Measurements from ENCODE around the gene ZNF101. TPM values are rescaled to one million over a fixed set of nuclear protein-coding genes. Genes with fewer than 3 reads are reported as not detected.
"Not testable (repeated sequence)": the region's sequence is repeated elsewhere in the genome, so short reads cannot be mapped to it uniquely, and the experiment has no call there.

Gene ZNF101
- total RNA-seq, 3 donors from 2014 or later (not counting 1 experiment from before 2014, with no cell fraction given): 35.7 to 58.7 (median 41.0) TPM

GRCh38 chr19:19686580-19686979, 17.9 kb downstream of the ZNF101 start:
- Mint-ChIP-seq H3K27ac (no peak overlapping the region), H3K4me1 (peaks cover 5 to 8% of the 10 kb centered on the region in 2 donors), H3K36me3 (no peaks in the 10 kb centered on the region), H3K4me3 (no peak overlapping the region), H3K9me3 (peaks cover 8 to 11% of the 10 kb centered on the region in 2 donors), H3K27me3 (ENCODE audit: low read depth in 2 of 2) (no peaks in the 10 kb centered on the region)
- H3K27me3 ChIP-seq (ENCODE audit: control insufficient read depth, insufficient read depth, low read length): no peaks in the 10 kb centered on the region
- no peak overlapping the region for H3K4me3 ChIP-seq (ENCODE audit: low read length)
- no peak overlapping the region for H3K27ac ChIP-seq (ENCODE audit: low read length)
- no peaks in the 10 kb centered on the region for H3K4me1 ChIP-seq (ENCODE audit: control insufficient read depth, insufficient read depth, low read length)
- WGBS (ENCODE audit: insufficient coverage): over 99% methylated on average over 6 of the region's 6 CpGs
- no peak for TF ChIP-seq CTCF (IDR thresholded peaks at IDR 0.05)
- no peaks in the 10 kb centered on the region for H3K36me3 ChIP-seq (ENCODE audit: control insufficient read depth, insufficient read depth, low read length)
- intact Hi-C loops (cut with micrococcal nuclease): no loop called here
- peaks cover 30% of the 10 kb centered on the region for H3K9me3 ChIP-seq (ENCODE audit: control insufficient read depth, insufficient read depth, low read length)
- DNase-seq (no peak), ATAC-seq (no peak)

- Mint-ChIP-seq H3K4me3 (no peak overlapping the region), H3K9me3 (peaks cover 8 to 11% of the 10 kb centered on the region in 2 donors), H3K27me3 (ENCODE audit: low read depth in 2 of 2) (no peaks in the 10 kb centered on the region), H3K36me3 (no peaks in the 10 kb centered on the region), H3K27ac (no peak overlapping the region), H3K4me1 (peaks cover 5 to 8% of the 10 kb centered on the region in 2 donors)
- ATAC-seq (peak in 1 of 3 donors; percentile 42), DNase-seq (no peak)
- WGBS (ENCODE audit: insufficient coverage): 96% methylated on average over 2 of the region's 3 CpGs
- TF ChIP-seq CTCF (IDR thresholded peaks at IDR 0.05): no peak
- Histone ChIP-seq H3K27me3 (ENCODE audit: control insufficient read depth, insufficient read depth, low read length) (no peaks in the 10 kb centered on the region), H3K36me3 (ENCODE audit: control insufficient read depth, insufficient read depth, low read length) (no peaks in the 10 kb centered on the region), H3K27ac (ENCODE audit: low read length) (no peak overlapping the region), H3K4me1 (ENCODE audit: control insufficient read depth, insufficient read depth, low read length) (no peaks in the 10 kb centered on the region), H3K9me3 (ENCODE audit: control insufficient read depth, insufficient read depth, low read length) (peaks cover 25% of the 10 kb centered on the region), H3K4me3 (ENCODE audit: low read length) (no peak overlapping the region)
- intact Hi-C loops (cut with micrococcal nuclease): no loop called here
Measured at GRCh38 chr19:19687090-19687489, 18.5 kb downstream of the ZNF101 start.

GRCh38 chr19:19689023-19689422, 20.4 kb downstream of the ZNF101 start:
- H3K36me3 Mint-ChIP-seq; DNase-seq; ATAC-seq; H3K4me1 Mint-ChIP-seq; H3K27me3 Mint-ChIP-seq (ENCODE audit: low read depth in 2 of 2); H3K4me3 Mint-ChIP-seq; H3K36me3 ChIP-seq (ENCODE audit: control insufficient read depth, insufficient read depth, low read length); H3K4me1 ChIP-seq (ENCODE audit: control insufficient read depth, insufficient read depth, low read length); H3K4me3 ChIP-seq (ENCODE audit: low read length); H3K27ac Mint-ChIP-seq; H3K27me3 ChIP-seq (ENCODE audit: control insufficient read depth, insufficient read depth, low read length); H3K27ac ChIP-seq (ENCODE audit: low read length); H3K9me3 Mint-ChIP-seq; intact Hi-C loops (cut with micrococcal nuclease): not testable (repeated sequence)
- WGBS (ENCODE audit: insufficient coverage): 98% methylated on average over 6 of the region's 10 CpGs
- peaks cover 13% of the 10 kb centered on the region for H3K9me3 ChIP-seq (ENCODE audit: control insufficient read depth, insufficient read depth, low read length)

GRCh38 chr19:19691683-19692082, 23.0 kb downstream of the ZNF101 start:
- no peaks in the 10 kb centered on the region for H3K27me3 ChIP-seq (ENCODE audit: control insufficient read depth, insufficient read depth, low read length)
- WGBS (ENCODE audit: insufficient coverage): 92% methylated on average over 10 of the region's 10 CpGs
- H3K27me3 Mint-ChIP-seq (ENCODE audit: low read depth in 2 of 2): no peaks in the 10 kb centered on the region
- H3K27ac Mint-ChIP-seq: no peak overlapping the region
- ATAC-seq (no peak), DNase-seq (no peak)
- peaks cover 4% of the 10 kb centered on the region for H3K9me3 ChIP-seq (ENCODE audit: control insufficient read depth, insufficient read depth, low read length)
- no peak overlapping the region for H3K4me3 Mint-ChIP-seq
- H3K36me3 ChIP-seq (ENCODE audit: control insufficient read depth, insufficient read depth, low read length): no peaks in the 10 kb centered on the region
- H3K4me1 Mint-ChIP-seq: no peaks in the 10 kb centered on the region
- H3K9me3 Mint-ChIP-seq: no peaks in the 10 kb centered on the region
- H3K4me3 ChIP-seq (ENCODE audit: low read length): no peak overlapping the region
- H3K4me1 ChIP-seq (ENCODE audit: control insufficient read depth, insufficient read depth, low read length): no peaks in the 10 kb centered on the region
- no peak overlapping the region for H3K27ac ChIP-seq (ENCODE audit: low read length)
- intact Hi-C loops (cut with micrococcal nuclease): no loop called here
- no peak for TF ChIP-seq CTCF (IDR thresholded peaks at IDR 0.05)
- no peaks in the 10 kb centered on the region for H3K36me3 Mint-ChIP-seq
